LoVo (cell line): ENCODE results near the gene ZHX3.

Experiments used
- DNase-seq: peaks from one replicate; pipeline ENCODE4 v3.0.0-alpha.2; 2016; ENCODE audit warnings: low spot score

Gene ZHX3

DNA sequence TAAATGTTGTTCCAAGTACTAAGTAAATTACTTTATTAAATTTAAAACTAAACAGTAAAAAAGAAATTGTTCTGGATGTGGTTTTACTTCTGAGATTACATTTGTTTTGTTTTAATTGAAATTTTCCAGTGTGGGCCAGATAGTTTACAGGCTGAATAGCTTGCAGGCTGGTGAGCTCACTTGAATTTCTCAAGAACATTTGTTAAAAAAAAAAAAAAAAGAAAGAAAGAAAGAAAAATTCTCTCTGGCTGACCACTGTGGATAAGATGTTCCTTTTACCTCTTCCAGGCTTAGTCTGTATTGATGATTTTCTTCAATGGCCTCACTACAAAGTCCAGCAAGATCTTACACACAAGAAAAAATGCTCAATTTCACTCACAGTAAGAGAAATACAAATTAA lies 94.8 kb downstream of the ZHX3 start:
- no peak for DNase-seq

GRCh38 chr20:41222296-41222695 lies 95.2 kb downstream of the ZHX3 start:
- DNase-seq = no peak

DNA sequence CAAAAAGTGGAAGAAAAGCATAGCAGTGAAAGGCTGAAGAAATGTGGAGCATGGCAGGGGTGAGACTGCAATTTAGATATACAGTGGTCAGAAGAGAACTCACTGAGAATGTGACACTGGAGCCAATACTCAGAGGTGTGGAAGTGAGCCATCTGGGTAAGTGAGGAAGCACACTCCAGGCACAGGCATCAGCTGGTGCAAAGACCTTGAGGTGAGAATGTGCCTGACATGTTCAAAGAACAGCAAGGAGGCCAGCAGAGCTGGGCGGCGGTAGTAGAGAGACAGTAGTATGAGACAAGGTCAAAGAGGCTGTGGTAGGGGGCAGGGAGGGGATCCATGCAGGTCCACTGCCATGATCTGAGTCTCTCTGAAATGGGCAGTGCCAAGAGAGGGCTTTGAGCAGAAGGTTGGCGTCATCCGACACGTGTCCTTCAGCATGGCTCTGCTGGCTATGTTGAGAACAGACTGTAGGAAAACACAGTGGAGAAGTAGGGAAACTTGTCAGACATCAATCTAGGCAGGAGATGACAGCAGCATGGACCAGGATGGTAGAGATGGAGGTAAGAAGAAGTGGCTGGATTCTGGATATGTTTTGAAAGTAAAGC lies 95.8 kb downstream of the ZHX3 start:
- no peak for DNase-seq

GRCh38 chr20:41219824-41220223 lies 97.7 kb downstream of the ZHX3 start:
- DNase-seq = no peak

DNA sequence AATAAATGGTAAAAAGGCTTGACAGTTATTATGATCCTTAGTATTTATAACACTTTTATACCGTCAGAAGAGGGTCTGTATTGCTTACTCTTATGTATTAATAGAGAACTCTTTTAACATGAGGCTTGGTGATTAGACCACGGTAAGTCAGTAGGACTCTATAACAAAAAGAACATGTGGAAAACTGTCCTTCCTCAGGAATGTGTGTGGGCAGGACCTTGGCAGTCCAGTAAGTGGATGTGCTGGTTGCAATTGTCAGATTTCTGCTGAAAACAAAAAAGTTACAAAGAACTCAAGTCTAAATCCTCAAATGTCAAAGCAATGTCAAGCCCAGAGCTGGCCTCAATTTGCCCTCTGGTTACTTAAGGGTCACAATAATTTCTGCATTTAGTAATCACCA lies 99.1 kb downstream of the ZHX3 start:
- DNase-seq = no peak

DNA sequence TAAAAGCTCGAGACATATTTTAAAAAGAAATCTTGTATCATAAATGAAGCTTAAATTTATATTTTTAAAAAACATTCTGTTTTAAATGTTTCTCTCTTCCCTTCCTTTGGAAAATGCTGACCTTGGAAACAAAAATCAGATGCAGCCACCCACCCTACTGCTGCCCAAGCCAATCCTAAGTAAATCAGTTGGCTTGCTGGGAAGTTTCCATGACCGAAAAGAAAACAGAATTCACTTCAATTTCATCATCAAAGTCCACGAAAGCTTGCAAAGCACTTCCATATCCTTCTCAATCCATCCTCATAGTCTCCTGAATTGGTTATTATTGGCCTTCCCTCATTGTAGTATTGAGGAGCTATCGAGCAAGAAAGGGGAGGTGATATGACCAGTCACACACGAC lies 100.1 kb downstream of the ZHX3 start:
- no peak for DNase-seq

- DNase-seq = no peak
These were observed 102.9 kb downstream of the ZHX3 start for GRCh38 chr20:41214666-41215065.

DNA sequence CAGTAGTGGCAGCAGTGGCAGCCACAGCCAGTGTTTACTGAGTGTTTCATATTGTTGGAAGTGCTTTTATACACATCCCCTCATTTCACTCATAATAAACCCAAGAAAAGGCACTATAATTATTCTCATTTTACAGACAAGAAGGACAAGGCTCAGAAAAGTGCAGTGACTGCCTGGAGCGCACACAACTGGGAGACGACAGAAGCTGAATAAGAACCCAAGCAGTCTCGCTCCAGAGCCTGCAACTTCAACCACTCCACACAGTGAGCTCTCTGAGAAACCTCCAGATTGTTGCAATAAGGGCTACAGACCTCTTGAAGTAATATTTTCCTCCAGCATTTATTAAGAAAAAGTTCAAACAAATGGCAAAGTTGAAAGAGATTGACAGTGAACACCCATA lies 103.3 kb downstream of the ZHX3 start:
- no peak for DNase-seq

- no peak for DNase-seq
These were observed 104.2 kb downstream of the ZHX3 start for GRCh38 chr20:41213150-41213820.

DNA sequence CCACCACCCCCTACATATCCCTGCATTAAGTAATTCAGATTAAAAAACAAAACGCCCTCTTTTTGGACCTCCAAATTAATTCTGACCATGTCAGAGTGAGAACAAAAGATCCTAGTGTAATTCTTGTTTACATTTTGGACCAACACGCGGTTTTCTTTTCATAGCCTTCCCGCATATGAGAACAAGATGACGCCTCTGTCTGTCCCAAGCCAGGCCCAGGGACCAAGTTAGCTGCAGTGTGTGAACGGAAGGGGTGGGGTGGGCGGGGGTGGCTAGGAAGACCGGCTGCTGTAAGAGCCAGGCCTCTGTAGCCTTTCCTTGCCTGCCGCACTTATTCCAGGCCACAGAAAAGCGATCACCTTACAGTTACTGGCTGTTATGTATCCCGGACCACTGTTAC lies 112.2 kb downstream of the ZHX3 start:
- DNase-seq = no peak

DNA sequence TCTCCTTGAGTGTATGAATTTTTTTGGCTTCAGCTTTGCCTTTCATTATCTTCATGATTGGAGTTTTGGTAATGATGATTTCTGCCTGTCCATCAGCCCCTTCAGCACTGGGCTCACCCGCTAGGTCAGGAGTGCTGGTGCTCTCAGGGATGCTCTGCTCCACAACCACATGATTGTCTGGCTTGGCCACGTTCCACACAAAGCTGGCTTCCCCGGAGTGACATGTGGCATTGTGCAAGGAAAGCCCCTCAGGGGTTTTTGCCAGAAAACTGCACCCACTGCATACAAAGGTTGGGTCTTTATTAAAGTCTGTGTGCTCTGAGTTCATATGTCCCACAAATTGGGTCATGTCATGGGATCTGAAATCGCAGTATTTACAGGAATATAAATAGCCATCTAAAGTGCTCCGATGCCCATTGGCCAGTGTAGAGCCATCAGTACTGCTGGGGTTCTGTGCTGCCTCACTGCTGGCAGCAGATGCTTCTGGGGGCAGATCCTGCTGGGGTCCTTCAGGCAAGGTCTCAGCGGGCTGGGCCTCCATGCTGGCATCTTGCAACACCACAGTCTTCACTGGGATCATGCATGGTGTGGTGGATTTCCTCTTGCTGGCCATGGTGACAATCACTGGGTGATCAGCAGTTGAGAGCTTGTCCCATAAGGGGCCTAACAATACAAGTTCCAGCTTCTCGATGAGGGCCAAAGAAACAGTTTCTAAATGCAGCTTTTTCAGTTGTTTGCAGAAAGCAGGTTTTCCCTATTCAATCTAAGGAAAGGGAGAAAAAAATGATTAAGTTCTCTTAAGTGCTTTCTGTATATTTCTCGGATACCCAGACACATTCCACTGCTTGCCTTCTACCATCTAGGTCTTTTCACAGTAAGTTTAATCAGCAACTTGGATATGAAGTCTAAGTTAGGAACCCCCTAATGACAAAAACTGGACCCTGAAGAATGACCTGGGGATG lies 112.9 kb downstream of the ZHX3 start:
- no peak for DNase-seq

DNA sequence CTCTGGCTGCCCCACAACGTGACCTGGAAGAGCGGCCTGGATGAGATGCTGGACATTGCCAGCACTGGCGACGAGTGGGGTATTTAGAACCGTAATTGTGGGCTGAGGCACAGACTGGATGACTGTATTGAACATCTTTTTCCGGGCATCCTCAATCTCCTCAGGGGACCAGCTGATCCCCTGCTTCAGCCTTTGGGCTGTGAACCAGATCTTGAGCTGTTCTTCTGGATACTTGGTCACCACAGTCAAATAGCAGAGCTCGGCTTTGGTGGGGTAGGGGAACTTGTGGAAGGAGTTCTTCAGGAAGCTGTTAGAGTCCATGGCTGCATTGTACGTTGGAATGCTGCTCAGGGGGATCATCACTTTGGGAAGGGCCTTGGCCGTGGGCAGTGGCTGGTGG lies 113.9 kb downstream of the ZHX3 start:
- no peak for DNase-seq

DNA sequence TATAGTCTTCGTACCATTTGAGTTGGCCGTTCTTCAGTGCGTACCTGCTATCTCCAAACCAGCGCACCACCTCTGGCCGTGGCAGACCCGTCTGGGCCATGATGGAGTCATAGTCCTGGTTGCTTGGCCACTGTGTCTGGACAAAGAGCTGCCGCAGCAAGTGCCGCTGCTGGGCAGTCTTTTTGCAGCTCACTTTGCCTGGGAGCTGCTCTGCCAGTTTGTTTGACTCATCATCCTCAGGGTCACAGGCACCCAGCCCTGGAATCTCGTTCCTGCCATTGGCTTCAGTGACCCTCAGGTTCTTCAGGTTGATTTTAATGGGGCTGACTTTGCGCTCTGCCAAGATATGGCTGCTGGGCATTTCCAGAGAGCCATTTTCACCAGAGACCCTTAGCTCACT lies 115.1 kb downstream of the ZHX3 start:
- DNase-seq = no peak

GRCh38 chr20:41201760-41202159 lies 115.8 kb downstream of the ZHX3 start:
- DNase-seq = no peak

GRCh38 chr20:41200446-41201202 lies 116.9 kb downstream of the ZHX3 start:
- DNase-seq = no peak

DNA sequence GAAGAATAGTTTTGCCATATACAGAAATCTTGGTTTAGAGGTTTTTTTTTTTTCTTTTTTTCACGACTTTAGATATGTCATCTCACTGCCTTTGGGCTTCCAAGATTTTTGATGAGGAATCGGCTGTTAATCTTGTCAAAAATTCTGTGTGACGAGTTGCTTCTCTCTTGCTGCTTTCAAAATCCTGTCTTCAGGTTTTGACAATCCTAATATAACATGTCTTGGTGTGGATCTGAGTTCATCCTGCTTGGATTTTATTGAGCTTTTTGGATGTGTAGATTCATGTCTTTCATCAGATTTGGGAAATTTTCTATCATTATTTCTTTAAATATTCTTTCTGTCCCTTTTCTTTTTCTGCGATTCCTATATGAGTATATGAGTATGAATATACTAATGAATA lies 119.1 kb downstream of the ZHX3 start:
- no peak for DNase-seq

DNA sequence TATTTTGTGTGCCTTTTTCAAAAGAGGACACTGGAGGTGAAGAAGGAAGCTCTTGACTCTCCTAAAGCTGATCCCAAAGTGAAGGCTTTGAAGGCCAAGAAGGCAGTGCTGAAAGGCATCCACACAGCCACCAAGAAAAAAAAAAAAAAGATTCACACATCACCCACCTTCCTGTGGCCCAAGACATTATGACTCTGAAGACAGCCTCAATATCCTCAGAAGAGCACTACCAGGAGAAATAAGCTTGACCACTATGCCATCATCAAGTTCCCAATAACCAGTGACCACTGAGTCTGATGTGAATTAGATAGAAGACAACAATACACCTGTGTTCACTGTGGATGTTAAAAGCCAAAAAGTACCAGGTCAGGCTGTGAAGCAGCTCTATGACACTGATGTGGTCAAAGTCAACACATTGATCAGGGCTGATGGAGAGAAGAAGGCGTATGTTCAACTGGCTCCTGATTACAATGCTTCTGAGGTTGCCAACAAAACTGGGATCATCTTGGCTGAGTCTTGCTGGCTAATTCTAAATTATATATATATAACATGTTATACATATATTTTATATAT lies 120.8 kb downstream of the ZHX3 start:
- no peak for DNase-seq

GRCh38 chr20:41192575-41192974 lies 125.0 kb downstream of the ZHX3 start:
- no peak for DNase-seq

DNA sequence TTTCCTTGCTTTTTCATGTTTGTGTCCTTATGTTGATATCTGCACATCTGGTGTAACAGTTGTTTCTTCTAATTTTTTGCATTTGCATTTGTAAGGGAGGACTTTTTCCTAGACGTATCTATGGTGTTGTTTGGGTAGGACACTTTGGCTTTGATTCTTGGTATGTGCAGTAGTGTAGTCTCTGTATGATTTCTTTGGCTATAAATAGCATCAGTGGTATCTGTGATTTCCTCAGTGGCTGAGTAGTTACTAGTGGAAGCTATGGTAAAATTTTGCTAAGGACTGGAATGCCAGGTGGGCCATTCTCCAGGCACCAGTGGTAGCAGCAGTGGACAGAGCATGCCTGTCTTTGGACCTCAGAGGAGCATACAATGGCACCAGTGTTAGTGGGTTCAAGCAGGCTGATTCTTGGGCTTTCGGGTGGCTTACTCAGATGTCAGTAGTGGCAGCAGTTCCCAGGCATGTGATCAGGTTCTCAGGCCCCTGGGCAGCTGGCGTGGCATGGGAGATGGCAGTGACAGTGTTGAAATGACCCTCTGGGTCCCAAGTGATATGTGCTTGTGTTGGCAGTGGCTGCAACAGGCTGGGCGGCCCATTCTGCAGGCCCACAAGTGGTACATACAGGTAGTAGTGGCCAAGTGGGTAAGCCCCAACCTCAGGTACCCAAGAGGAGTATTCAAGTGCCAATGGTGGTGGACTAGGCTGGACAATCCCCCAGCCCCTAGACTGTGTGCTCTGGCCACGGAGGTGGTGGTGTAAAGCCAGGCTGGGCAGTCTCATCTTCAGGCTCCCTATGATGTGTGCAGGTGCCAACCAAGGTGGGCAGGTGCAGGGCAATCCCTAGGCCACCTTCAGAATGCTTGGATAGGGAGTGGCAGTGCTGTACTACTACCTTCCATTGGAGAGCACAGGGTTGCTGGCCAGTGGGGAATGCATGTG lies 125.7 kb downstream of the ZHX3 start:
- no peak for DNase-seq

- no peak for DNase-seq
These were observed 129.9 kb downstream of the ZHX3 start for GRCh38 chr20:41187668-41188067.
